GM12891 (cell line): ENCODE data around the gene CCDC3. TPM values are rescaled to one million over a fixed set of nuclear protein-coding genes. Genes with fewer than 3 reads are reported as not detected.

Source experiments
- DNase-seq: peaks from one replicate; pipeline ENCODE4 v3.0.0; 2011; ENCODE audit warnings: low spot score; ENCODE audit not compliant: insufficient read length
- FAIRE-seq: peaks from 2 replicates; lab custom pipeline; 2011; peaks lifted over from hg19 to GRCh38; lab: Jason Lieb, UNC
- PAX5 ChIP-seq: IDR thresholded peaks from 2 replicates; pipeline ENCODE4 v1.6.1; 2011; ENCODE audit warnings: low read length, moderate library complexity, mild to moderate bottlenecking; ENCODE audit not compliant: insufficient read depth, severe bottlenecking
- POLR2A ChIP-seq: IDR thresholded peaks from 2 replicates; pipeline ENCODE4 v1.6.1; 2011; ENCODE audit warnings: low read depth, low read length, control low read depth
- POLR2AphosphoS5 ChIP-seq: IDR thresholded peaks from 2 replicates; pipeline ENCODE4 v1.6.1; 2011; ENCODE audit warnings: low read depth, low read length, control low read depth
- POU2F2 ChIP-seq: IDR thresholded peaks from 2 replicates; pipeline ENCODE4 v1.6.1; 2011; ENCODE audit warnings: low read depth, mild to moderate bottlenecking, control low read depth, low read length, moderate library complexity
- SPI1 ChIP-seq: IDR thresholded peaks from 2 replicates; pipeline ENCODE4 v1.6.1; 2011; ENCODE audit warnings: low read depth, low read length, control low read depth
- TAF1 ChIP-seq: IDR thresholded peaks from 2 replicates; pipeline ENCODE4 v1.6.1; 2011; ENCODE audit warnings: low read depth, low read length, control low read depth
- polyA plus RNA-seq: library from polyadenylated mRNA; unstranded; fragments of >200 nt; gene quantifications from one replicate; pipeline ENCODE4 v1.2.1, GENCODE V29; 2012; ENCODE audit warnings: low read depth, missing spikeins, inconsistent platforms; ENCODE audit not compliant: missing spikeins

The CCDC3 gene
- 0.03 TPM for polyA plus RNA-seq

DNA sequence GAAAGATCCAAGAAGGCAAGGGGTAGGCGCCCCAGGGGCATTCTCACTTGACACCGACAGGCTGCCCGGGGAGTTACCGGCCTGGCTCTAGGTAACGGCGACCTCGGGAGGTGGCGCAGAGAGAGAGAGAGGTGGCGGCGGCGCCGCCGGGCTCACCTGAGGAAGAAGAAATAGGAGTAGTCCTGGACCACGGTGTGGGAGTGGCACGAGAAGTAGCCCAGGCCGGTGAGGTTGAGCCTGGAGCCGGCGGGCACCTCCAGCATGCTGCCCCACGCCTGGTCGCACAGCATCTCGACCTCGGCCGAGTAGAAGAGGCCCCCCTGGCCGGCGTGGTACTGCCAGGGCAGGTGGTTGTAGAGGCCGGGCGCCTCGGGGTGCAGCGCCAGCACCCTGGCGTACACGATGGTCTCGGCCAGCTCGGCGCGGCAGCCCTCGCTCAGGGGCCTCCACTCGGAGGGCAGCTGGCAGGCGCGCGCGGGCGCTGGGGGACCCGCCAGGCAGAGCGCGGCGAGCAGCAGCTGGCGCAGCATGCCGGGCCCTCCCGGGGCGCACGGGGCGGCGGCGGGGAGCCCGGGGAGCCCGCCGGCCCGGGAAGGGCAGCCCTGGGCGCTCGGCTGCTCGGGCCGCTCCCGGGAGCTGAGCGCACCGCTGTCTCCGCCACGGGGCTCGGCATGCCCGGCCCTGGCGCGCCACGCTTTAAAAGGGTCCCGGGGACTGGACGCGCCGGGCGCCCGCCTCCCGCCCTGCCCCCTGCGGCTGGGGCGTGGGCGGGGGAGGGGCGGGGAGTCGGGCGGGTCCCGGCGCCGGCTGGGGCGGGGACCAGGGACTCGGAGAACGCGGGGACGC is at the start of gene CCDC3:
TSS of gene CCDC3 (minus strand) at position 673 of the 846 bp plus-strand sequence. CDS start at position 530, 143 bp downstream.
- FAIRE-seq (no peak), DNase-seq (peak; percentile 29)
- TF ChIP-seq PAX5 = no peak
- TF ChIP-seq POLR2AphosphoS5 = no peak
- TF ChIP-seq TAF1 = no peak
- no peak for TF ChIP-seq SPI1
- TF ChIP-seq POU2F2 = no peak
- TF ChIP-seq POLR2A = no peak

DNA sequence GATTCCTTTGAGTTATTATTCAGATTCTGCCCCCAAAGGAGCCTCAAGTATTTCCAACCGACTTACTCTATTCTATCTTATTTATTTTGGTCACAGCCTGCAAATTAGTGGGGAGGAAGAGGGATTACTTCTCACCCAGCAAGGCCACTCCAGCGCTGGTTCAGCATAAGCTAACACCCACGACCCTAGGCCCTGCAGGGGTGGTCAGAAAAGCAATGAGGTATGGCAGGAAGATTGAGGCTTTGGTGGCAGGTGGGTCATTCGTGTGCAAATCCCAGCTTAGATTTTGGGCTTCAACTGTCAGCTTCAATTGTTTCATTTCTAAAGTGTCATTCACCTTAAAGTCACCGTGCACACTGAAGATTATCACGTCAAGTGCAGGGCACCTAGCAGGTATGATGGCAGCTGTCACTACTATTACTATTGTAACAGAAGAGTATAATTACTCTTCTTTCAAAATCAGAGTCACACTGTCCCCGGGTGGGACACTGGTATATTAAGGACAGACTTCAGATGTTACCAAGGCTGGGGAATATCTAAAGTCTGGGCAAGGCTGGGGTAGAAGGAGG is 49.7 kb upstream of the CCDC3 start:
- FAIRE-seq (no peak), DNase-seq (no peak)
- no peak for TF ChIP-seq PAX5
- no peak for TF ChIP-seq POU2F2
- TF ChIP-seq POLR2AphosphoS5 = no peak
- no peak for TF ChIP-seq TAF1
- TF ChIP-seq SPI1 = no peak
- no peak for TF ChIP-seq POLR2A

DNA sequence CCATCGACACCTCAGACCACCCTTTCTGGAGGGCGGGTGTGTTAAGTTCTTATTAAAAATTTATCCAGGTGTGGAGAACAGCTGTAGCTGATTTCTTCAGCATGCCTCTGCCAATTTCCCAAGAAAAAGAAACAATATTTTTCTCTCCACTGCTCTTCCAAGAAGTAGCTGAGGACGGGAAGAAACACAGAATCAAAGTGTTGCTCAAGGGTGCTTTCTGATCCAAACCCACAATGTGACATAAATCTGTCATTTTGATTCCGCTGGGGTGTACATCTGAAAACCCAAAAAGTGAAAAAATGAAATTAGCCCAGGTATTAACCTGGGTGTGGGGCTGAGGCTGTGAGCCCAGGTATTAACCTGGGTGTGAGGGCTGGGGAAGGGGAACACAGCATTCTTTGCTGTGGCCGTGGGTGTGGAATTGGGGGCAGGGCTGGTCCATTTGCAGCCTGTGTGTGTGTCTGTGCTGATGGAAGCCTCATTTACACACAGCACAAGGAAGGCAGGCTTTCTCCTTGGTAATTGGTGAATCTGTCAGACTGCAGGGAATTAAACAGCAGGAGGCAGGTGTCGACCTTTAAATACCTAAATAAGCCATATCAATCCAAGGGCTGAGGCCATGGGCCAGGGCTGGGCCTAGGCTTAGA is 48.4 kb upstream of the CCDC3 start:
- DNase-seq (no peak), FAIRE-seq (no peak)
- TF ChIP-seq POLR2A (no peak), POLR2AphosphoS5 (no peak), SPI1 (no peak), TAF1 (no peak), PAX5 (no peak), POU2F2 (no peak)

DNA sequence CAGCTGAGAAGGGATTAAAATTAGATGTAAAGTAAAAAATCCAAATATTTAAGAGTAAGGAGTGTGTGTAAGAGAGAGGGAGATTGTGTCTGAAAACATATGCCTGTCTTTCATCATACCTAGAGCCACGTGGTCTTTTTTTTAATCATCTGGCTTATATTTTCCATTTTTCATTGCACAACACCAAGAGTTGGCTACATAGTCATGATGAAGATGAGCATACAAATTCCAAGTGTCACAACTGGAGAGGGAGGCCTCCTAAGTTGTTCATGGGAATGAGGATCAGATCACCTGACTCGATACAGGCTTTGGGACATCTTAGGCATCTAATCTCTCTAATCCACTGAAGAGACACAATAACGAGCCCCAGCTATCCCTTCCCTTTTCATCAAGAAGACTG is 47.2 kb upstream of the CCDC3 start:
- FAIRE-seq = no peak
- no peak for DNase-seq
- no peak for TF ChIP-seq SPI1
- TF ChIP-seq TAF1 = no peak
- no peak for TF ChIP-seq POU2F2
- no peak for TF ChIP-seq POLR2AphosphoS5
- no peak for TF ChIP-seq POLR2A
- no peak for TF ChIP-seq PAX5

DNA sequence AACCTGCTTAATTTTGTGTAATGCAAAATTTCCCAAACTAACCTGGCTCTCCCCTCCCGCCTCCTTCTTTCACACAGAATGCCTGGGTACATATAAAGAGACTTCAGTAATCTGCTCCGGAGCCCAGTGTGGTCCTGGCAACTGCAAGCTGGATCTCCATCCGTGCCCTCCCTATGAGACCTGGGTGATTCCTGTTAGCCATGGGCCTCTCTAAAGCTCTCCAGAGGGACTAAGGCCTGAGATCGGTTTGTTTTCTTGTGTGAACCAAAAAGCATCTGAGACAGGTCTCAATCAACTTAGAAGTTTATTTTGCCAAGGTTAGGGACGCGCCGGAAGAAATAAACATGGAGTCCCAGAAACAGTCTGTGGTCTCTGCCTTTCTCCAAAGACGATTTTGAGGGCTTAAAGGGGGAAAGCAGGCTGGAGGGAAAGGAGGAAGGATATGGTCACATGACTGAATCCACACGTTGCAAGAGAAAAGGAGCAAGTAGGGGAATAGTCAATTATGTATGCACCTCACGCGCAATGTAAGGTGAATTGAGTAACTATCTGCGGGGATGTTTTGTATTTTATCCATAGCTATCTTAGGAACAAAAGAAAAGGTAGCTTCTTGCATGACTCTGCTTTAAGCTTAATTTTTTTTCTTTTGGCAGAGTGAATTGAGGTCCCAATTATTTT is 46.2 kb upstream of the CCDC3 start:
- FAIRE-seq = no peak
- TF ChIP-seq POLR2A = no peak
- TF ChIP-seq TAF1 = no peak
- no peak for TF ChIP-seq SPI1
- TF ChIP-seq POU2F2 = no peak
- no peak for TF ChIP-seq POLR2AphosphoS5
- no peak for TF ChIP-seq PAX5
- no peak for DNase-seq

DNA sequence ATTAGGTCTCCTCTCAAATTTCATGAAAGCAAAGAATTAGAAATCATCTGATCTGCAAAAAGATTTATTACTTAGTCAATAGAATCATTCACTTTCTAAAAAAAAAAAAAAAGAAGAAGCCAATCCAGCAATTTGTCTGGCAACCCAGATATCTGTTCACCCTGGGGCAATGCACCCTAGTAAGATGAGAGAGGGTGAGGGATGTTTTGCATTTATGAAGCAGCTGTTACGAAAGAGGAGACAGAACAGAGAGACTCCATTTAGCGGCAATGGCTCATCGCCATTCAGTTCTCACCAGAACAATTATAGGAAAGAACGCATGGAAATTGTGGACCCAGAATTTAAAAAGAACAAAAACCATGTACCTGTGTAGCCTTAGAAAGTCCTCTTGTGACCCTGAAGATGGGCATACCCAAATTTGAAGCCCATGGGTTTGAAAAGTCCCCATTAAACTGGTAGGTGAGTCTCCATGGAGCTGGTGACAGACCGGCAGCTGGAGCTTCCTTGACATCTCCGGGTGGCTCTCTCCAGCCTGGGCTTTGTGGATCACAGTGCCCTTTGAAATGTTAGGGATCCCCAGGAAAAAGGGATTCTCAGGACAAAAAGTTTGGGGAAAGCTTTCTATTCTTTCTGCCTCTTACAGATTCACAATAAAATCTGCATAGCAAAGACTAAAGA is 45.5 kb upstream of the CCDC3 start:
- FAIRE-seq = no peak

DNA sequence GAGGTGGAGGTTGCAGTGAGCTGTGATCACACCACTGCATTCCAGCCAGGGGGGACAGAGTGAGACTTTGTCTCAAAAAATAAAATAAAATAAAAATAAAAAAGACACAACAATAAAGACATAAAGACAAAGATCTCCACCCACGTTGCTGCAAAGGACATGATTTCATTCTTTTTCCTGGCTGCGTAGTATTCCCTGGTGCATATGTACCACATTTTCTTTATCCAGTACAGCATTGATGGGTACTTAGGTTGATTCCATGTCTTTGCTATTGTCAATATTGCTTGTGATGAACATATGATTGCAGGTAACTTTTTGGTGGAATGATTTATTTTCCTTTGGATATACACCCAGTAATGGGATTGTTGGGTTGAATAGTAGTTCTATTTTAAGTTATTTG is 42.0 kb upstream of the CCDC3 start:
- DNase-seq (no peak), FAIRE-seq (no peak)
- TF ChIP-seq POLR2A = no peak
- no peak for TF ChIP-seq PAX5
- no peak for TF ChIP-seq SPI1
- no peak for TF ChIP-seq TAF1
- no peak for TF ChIP-seq POLR2AphosphoS5
- TF ChIP-seq POU2F2 = no peak

More for the DNA sequence above, 45.5 kb upstream of the CCDC3 start:
- no peak for DNase-seq
- TF ChIP-seq SPI1 (no peak), POLR2AphosphoS5 (no peak)

DNA sequence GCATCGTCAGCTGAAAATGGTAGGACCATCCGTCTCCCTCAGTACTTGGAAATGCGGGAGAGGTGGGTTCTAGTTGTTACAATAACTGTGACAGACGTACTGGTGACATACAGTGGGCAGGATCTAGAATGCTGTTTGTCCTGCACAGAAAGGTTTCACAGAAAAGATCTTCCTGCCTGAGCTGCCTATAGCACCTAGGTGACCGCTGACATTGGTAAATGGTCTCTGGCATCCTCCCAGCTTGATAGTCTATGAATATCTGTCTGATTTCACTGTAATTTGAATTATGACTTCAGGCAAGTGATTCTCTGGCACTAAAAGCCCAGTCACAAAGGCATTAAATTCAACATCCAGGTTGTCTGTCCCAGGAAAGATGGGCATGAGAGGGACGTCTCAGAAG is 38.2 kb upstream of the CCDC3 start:
- FAIRE-seq (peak; percentile 43), DNase-seq (no peak)
- TF ChIP-seq TAF1 (no peak), SPI1 (no peak), POLR2AphosphoS5 (no peak), POU2F2 (no peak), POLR2A (no peak), PAX5 (no peak)

DNA sequence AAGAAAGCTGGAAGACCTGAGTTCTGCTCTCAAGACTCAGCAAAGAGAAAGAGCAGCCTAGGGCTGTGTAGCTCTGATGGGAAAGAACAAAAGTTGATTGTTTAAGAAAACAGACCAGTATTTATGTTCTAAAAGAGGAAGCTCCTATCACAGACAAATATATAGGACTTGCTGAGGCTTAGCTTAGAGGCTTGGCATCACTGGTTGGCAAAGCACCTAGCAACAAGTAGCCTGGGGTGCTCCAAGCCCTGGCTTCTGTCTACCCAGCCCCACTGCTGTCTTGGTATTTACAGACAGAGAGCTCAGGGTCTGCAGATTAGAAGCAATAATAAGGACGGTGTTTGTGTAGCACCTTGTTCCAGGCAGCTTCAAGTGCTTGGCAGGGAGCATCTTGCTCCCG is 36.9 kb upstream of the CCDC3 start:
- FAIRE-seq = no peak
- no peak for DNase-seq
- TF ChIP-seq POLR2A (no peak), PAX5 (no peak), POU2F2 (no peak), TAF1 (no peak), SPI1 (no peak), POLR2AphosphoS5 (no peak)
